HG02943 (cell line): ENCODE results near the gene NXNL2.

ENCODE experiments used
- ATAC-seq: cut with Tn5 transposase; IDR thresholded peaks from one replicate; pipeline ENCODE4 v1.9.1; 2021; ENCODE audit warnings: mild to moderate bottlenecking, low read depth, moderate library complexity; ENCODE audit not compliant: unreplicated experiment

The NXNL2 gene

DNA sequence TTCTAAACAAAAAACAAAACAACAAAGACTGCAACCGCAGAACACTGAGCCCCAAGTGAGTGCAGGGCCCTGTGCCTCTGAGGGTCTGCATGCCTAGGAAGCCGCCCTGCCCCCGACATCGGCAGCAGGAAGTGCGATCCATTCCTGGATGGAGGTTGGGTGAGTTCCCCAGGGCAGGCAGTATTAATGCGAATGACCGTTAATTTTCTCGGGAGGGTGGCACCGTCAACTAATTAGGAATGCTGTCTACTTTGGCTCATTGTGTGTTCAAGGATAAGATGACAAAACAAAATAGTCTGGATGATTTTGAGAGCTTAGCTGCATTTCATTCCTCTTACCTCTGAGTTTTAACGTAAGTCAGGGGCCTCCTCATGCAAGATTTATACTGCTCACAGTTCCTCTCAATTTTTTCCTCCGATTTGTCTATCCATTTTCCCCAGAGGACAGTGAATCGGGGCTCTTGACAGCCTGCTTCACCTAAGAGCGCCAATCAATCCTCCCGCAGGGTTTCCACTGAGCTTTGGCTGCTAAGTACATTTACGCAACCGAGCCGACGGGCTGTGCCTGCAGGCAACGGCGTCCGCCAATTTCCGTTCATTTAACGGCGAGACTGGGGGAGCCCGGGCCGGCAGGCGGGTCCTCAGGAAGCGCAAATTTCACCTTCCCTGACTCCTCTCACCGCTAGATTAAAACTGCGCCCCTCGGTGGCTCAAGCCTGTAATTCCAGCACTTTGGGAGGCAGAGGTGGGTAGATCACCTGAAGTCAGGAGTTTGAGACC, 2.9 kb upstream of the NXNL2 start:
- ATAC-seq = no peak

DNA sequence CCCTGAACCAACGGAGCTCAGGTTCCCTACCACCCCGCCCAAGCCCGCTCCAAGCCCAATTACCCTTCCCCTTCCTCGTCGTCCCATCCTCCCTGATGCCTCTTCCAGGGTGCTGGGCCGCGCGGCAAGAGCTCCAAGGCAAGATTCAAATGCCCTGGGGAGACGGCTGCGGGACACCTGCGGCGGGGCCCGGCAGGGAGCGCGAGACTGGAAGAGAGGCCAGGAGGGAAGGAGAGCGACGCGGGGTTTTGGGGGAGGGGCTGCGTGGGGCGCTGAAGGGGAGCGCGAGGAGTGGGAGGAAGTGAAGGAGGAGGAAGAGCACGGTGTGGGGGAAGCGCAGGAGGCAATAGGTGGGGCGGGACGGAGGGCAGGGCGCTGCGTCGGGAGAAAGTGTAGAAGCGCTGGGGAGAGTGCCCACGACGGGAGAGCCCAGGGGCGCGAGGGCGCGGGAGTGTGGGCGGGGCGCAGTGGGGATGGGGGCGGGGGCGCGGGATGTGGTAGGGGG, 975 bp upstream of the NXNL2 start:
- no peak for ATAC-seq

DNA sequence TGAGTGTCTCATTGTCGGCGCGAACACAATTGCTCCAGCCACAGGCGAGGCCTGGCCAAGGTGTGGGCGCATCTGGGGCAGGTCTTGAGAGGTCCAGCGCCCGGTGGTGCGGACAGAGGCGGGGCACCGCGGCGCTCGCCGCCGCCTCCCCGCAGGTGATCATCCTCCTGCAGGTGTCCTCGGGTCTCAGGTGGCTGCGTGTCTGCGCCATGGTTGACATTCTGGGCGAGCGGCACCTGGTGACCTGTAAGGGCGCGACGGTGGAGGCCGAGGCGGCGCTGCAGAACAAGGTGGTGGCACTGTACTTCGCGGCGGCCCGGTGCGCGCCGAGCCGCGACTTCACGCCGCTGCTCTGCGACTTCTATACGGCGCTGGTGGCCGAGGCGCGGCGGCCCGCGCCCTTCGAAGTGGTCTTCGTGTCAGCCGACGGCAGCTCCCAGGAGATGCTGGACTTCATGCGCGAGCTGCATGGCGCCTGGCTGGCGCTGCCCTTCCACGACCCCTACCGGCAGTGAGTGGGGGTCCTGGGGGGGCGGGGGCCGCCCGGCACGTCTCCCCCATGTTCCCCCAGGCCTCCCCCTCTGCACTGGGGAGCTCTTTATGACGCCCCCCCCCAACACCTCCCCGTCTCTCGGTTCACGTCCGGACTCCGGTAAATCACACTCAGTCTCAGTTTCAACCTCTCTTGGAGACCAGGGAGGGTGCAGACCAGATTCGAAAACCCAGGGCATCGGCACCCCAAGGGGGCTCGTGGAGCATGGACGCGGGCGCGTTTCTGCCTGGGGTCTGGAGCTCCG, 446 bp downstream of the NXNL2 start:
- ATAC-seq = no peak

DNA sequence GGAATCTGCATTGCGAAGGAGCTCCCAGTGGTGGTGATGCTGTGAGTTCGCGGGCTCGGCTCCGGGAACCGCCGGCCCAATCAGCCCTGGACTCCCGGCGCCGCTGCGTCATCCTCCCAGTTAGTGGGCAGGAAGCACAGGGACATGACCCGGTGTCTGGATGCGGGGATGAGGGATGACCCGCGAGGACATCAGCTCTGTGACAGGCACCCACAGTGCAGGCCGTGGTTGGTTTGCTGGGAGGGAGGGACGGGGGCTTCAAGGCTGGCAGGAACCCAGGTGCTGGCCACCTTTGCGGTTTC, 996 bp downstream of the NXNL2 start:
- ATAC-seq = no peak

DNA sequence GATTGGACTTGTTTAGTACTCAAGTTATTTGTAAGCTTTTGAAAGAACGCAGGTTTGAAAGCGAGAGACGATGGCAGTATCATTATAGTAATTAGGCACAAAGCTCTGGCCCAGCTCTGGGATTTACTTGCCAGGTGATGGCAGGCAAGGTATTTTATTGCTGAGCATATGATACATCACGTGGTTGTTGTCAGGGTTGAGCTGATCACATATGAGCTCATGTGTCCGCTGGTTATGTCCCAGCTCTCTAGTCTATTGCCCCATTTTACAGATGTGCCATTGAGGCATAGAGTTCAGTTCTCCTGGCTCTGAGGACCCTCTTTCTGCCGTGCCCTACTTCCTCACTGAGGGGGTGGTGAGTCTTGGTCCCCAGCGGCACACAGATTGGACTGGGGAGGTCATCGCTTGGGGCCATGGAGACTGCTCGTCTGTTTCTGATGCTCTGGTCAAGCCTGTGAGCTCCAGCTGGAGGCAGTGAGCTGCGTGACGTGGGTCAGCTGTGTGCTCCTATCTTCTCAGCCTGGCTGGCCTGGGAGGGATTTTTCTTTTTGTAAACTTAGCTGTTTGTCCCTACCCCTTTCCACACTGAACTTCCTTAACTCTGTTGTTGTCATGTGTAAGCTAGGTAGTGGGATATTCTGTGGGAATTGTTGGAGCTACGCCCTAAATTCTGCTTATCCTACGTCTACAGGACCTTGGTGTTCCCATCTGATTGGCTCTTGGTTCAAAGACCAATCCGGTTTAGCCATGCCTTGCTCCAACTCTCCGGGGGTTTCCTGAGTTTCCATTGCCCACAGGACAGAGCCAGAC, 2.2 kb downstream of the NXNL2 start:
- no peak for ATAC-seq

DNA sequence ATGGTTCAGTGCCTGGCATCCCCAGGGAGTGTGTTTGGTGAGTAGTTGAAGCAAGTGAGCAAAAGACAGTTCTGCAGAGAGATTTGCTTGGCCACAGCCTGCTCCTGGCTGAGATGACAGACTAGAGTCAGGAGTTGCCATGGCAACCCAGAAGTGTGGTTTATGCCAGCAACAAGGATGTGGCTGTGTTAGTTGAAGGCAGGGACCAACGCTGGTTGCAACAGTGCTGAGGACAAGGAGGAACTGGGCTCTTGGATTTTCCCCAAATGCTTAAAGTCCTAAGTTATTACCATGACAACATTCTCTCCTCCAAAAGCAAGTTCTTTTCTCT, 2.7 kb downstream of the NXNL2 start:
- ATAC-seq = no peak

DNA sequence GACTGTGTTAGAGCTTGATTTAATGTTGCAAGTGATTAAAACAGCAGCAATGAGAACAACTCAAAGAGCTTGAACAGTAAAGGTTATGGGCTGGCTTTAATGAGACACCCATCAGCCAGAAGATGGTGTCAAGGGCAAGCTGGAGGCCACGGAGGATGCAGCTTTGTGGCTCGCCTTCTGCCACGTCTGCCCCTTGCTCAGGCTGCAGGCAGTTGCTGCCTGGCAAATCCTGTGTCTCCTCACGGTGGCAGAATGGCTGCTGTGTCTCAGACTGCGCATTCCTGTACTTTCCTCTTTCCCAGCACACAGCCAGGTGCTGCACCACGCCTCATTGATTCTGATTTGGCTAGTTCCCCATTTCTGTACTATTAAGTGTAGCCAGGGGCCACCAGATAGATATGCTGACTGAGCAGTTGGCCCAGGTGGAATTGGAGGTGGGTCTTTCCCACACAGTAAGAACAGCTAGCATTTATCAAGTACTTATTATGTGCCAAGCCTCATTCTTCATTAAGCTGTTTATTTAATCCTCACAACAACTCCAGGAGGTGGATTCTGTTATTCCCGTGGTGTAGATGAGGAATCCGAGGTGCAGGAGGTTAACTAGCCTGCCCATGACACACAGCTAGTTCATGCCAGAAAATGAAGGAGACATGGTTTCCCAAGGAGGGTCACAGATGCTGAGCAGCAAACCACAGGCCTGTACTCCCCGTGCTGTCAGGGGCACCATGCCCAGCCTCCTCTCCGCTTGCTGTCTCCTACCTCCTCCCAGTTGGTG, 3.5 kb downstream of the NXNL2 start:
- no peak for ATAC-seq

DNA sequence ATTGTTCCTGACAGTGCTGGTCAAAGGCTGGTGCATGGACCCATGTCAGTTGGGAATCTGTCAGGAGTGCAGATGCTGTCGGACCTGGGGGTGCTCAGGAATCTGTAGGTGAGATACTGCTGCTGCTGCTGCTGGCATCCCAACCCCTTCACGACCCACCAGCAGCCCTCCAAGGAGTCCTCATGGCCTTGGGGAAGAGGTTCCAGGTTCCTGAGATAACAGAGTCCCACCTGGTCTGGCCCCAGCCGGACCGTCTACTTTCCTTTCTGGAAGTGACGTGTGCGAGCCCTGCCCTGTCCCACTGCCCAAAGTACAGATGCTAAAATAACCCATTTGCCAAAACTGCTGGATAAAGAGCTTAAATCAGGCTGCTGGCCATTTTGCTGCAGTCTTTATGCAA, 4.3 kb downstream of the NXNL2 start:
- ATAC-seq = no peak

DNA sequence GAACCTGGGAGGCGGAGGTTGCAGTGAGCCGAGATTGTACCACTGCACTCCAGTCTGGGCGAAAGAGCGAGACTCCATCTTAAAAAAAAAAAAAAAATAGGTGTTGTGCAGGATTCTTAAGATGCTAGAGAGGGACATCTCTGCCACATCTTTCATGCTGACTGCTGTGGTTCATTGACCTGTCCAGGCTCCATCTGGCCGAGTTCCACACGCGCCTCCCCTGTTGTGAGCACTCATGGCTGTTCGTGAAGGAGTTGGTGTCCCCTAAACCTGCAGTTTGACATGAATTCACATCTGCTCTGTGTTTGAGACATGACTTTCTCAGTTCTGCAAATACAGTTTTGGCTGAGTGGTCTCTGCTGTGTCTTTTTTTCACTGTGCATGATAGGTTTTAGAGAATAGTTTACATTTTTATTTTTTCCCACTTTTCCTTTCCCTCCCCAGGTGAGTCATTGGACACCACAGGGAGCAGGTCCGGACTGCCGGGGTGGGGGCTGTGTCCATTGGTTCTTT, 5.3 kb downstream of the NXNL2 start:
- no peak for ATAC-seq

DNA sequence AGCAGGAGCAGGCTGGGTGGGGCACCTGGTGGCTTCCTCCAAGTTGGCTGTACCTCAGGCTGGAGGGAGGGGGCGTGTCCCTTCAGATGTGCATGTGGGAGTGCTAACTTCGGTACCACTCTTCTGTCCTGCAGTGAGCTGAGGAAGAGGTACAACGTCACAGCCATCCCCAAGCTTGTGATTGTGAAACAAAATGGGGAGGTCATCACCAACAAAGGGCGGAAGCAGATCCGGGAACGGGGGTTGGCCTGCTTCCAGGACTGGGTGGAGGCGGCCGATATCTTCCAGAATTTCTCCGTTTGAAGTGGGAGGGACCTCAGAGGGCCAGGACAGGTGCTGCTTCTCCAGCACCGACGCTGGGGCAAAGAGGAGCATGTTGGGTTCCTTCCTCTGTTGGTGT, 9.3 kb downstream of the NXNL2 start:
- no peak for ATAC-seq

DNA sequence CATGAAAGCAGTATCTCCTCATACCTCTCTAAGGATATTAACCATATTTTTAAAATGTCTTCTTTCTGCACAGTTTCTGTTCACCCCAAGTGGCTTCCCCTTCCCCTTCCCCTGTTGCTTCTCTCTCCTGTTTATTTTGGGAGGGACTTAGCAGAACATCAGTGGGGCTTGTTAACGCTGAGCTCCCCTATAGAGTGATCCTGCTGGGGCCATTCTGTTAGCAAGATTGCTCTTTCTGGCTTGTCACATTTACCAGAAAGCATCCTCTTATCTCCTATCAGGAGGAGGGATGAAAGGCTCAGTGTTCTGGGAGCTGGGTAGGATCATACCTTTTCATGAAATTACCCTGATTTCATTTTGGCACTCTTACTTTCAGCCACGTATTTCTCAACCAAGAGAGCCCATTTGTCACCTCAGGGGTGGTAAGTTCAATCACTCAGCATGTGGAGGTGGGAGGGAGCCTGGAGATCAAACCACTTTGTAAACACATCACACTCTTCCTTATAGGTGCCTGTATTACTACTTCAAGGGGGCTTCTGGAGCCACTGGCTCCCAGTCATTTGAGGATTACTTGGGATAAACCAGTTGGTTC, 16.7 kb downstream of the NXNL2 start:
- ATAC-seq = no peak

DNA sequence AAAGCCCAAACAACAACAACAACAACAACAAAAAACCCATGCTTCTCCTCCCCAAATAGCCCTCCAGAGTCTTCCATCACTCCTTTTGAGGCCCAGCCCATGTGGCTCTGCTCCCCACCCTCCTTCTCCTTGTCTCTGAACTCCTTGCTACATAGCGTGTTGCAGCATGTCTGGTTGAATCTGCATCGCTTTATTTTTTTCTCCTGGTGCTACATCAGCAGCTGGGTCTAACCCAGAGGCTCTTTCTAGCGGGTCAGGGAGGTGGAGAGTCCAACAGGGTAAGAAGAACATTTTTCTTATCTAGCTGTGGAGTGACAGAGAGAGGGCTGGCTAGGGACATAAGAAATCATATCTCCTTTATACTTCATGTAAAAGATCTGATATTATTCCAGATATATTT, 18.4 kb downstream of the NXNL2 start:
- no peak for ATAC-seq

DNA sequence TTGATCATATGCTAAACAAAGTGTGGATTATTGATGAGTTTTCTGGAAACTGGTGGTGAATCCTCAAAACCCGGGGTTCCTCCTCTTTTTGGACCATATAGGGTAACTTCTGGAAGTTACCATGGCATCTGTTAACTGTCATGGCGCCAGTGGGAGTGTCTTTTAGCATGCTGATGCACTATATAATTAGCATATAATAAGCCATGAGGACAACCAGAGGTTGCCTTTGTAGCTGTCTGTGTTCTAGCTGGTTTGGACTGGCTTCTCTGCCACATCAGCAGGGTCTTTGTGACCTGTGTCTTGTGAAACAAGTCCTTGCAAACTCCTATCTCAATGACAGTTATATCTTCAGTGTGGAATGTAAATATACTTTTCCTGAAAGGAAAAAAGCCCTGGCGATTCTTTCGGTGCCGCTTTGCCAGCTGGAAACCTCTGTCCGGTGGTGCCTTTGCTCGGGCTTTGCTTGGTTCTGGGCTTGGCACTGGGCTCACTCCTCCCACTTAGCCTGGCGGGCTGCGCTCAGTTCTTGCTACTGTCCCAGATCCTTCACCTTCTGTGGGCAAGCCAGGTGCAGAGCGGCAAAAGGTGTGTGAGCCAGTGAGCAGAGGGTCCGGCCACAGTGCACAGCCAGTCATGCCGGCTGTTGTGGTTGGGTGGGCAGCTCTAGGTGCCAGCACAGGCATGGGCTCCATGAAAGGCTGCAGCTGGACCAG, 20.4 kb downstream of the NXNL2 start:
- no peak for ATAC-seq

DNA sequence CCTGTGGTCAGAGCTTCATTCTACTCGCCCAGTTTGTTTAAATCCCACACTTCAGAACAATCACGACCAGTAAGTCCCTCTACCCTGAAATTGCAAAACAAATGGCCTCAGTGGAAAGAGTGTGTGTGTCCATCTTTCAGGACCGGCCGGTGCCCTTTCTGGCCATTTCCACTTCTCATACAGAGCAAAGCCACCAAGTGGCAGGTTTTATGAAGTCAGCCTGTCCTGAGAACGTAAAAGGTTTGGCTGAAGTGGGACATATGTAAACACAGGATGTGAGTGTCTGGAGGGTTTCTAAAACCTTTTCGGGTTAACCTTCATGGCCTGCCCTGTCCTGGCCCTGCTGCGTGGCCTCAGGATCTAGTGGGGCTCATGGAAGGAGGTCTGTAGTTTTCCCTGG, 24.7 kb downstream of the NXNL2 start:
- no peak for ATAC-seq

DNA sequence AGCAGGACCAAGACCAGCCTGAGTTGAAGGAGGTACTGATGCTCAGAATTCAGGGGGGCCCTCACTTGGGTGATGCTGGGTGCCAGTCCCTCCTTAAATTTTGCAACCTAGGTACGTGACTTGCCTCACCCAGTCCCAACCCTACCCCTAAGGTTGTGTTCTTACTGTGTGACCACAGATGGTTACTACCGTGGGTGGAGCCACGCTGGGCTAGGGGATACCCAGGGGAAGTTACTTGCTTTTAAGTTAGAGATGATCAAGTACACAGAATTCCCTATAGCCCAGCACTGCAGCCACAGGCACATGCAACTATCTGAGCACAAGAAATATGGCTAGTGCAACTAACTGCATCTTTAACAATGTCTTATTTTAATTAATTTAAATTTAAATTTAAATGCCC, 32.9 kb downstream of the NXNL2 start:
- ATAC-seq = no peak

DNA sequence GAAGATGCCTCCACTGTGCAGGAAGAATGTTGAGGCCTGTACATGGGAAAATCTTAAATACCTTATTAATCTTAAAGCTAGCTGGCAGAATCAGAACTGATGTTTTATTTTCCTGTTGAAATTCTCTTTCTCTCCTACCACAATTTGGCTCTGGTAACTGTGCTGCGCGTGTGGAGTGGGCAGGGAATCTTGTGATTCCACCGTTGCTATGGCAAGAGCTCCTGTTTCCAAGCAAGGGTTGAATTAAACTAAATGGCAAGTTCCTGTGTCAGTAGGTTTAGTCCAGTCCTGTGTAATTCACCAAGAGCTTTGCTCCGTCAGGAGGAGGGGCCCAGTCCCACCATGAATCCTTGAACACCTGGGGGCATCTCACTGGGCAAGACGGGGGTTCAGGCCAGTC, 36.4 kb downstream of the NXNL2 start:
- ATAC-seq = no peak

DNA sequence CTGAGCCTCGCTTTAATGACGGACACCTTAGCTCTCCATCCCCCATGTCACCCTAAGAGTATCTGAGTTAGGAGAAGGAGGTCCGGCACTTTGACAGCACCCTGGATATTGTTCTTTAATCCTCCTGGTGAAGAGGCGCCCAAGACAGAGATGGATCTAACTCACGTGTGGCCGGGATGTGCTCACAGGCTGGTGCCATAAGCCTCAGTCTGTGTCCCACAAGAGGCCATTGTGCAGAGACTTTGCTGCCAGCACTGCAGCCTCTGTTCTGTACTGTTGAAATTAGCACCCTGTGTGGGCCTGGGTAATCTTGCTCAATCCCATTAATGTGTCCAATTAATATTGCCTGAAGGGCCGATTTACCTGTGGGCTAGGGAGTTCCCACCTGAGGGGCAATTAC, 37.7 kb downstream of the NXNL2 start:
- ATAC-seq = no peak

DNA sequence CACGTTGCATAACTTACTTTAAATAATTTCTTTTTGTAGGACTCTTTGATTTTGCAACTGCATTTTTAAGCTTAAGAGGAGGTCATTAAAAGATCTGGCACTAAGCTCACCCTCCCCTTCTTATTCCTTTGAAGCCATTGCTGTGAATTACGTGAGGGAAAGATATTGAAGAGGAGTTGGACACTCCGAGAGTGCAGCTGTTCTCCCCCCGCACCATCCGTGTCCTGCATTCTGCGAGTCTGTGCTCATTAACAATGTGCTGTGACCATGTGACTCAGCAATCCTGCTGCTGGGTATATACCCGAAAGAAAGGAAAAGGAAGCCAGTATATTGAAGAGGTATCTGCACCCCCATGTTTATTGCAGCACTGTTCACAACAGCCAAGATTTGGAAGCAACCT, 40.0 kb downstream of the NXNL2 start:
- ATAC-seq = no peak
